Heart left ventricle (tissue), 13 donors: ENCODE data around the gene ARHGAP18.

ENCODE experiments used
- CTCF ChIP-seq, 12 donors: fragments of 200-600 bp; sonication (generic) in 4 of 12; IDR thresholded peaks; one replicate each; pipeline versions ENCODE4 v1.5.0 to v1.8.0; 2018 to 2022; ENCODE audit warnings: antibody characterized with exemption in 12 of 12, mild to moderate bottlenecking in 5 of 12
- POLR2A ChIP-seq, 2 donors: fragments of 450-650 bp; IDR thresholded peaks; one replicate each; pipeline ENCODE4 v1.6.1; 2017; ENCODE audit warnings: antibody characterized with exemption in 2 of 2, mild to moderate bottlenecking in 2 of 2, moderate library complexity in 2 of 2
- donor health status: ischemic (EF 13 %, LVEDD 7.1; RV severe dilation, severe dysfunction).
- donor health status: DM: no; HTN: yes; CAD: no.
- donor health status: DM: no; HTN: no; CAD: no.
- donor health status: ischemic (EF 25% LVEDD 6.9; RV normal size, moderate dysfunction).
- donor health status: ischemic (EF 25% LVEDD 5.7; RV mildly dilated, moderate dysfunction).
- donor health status: ischemic (EF 35%, LVEDD 5.7; RV mildly dilated, moderate dysfunction).
- donor health status: nonischemic (EF 11% LVEDD 7.7; RV severe dilation, severe dysfunction).
- donor health status: DM: yes; HTN: yes; CAD: no.
- donor health status: PGD.
- donor health status: ischemic (EF 29% LVEDD 5.4; RV normal size, mild dysfunction).
- donor health status: nonischemic (EF 23%, LVEDD 6.1; RV moderate dilation, normal function).

GRCh38 chr6:129695373-129696027 is 14.5 kb downstream of the ARHGAP18 start:
- TF ChIP-seq CTCF (IDR thresholded peaks at IDR 0.05) (no peak), POLR2A (IDR thresholded peaks at IDR 0.05) (no peak)
